GM12873 (cell line): ENCODE measurements around the gene CDH12.

Experiments used
- CTCF ChIP-seq: IDR thresholded peaks from 2 replicates; pipeline ENCODE4 v1.5.1; 2012; ENCODE audit warnings: low read depth, mild to moderate bottlenecking, moderate library complexity, low read length, control low read depth; ENCODE audit not compliant: insufficient read depth; ENCODE audit errors: missing control alignments

Gene CDH12

GRCh38 chr5:22514231-22514630, 338.9 kb downstream of the CDH12 start:
- no peak for TF ChIP-seq CTCF

GRCh38 chr5:22505891-22506290, 347.3 kb downstream of the CDH12 start:
- TF ChIP-seq CTCF, result no peak

- no peak for TF ChIP-seq CTCF
These were observed 348.7 kb downstream of the CDH12 start for GRCh38 chr5:22504411-22504810.

- TF ChIP-seq CTCF, result no peak
These were observed 352.6 kb downstream of the CDH12 start for GRCh38 chr5:22500556-22500955.

- TF ChIP-seq CTCF, result no peak
These were observed 356.5 kb downstream of the CDH12 start for GRCh38 chr5:22496666-22497065.

GRCh38 chr5:22495016-22495720, 358.0 kb downstream of the CDH12 start:
- TF ChIP-seq CTCF, result no peak

- no peak for TF ChIP-seq CTCF
These were observed 364.7 kb downstream of the CDH12 start for GRCh38 chr5:22488427-22488826.

- no peak for TF ChIP-seq CTCF
These were observed 372.8 kb downstream of the CDH12 start for GRCh38 chr5:22480305-22480704.
